Left cardiac atrium (tissue), 4 donors: ENCODE measurements around the gene DPP4. TPM values are rescaled to one million over a fixed set of nuclear protein-coding genes. Genes with fewer than 3 reads are reported as not detected.

Experiments used
- ATAC-seq, 2 donors: fragments of 200-7000 bp; cut with Tn5 transposase; one replicate each; pipeline ENCODE4 v1.9.1; 2020; ENCODE audit warnings: mild to moderate bottlenecking in 2 of 2, moderate library complexity in 2 of 2
- DNase-seq: peaks from one replicate; pipeline ENCODE4 v3.0.0-alpha.2; 2020
- intact Hi-C, 2 donors: fragments of 100-400 bp; cut with DNase I; formaldehyde crosslinking; loops; one replicate each; pipeline versions ENCODE4 v1.14.1 to v1.15.1; 2022 to 2023
- total RNA-seq, 2 donors: library from RNA; stranded (reverse); fragmentation: NEBNext Ultra II Directional; extraction: Animal tissue kit (Norgen Biotek cat#: 25700); gene quantifications; one replicate each; pipeline ENCODE4 v1.2.1, GENCODE V29; 2021
- donor health status: DM: no; HTN: yes; CAD: no.
- donor health status: DM: no; HTN: yes; CAD: no; lungs with severe emphysema.
- donor health status: DM: yes; HTN: yes; CAD: no.
- donor health status: Dilated cardiomyopathy.

DPP4 gene
- total RNA-seq, 2 donors from 2014 or later = 1.7 to 2.0 TPM

DNA sequence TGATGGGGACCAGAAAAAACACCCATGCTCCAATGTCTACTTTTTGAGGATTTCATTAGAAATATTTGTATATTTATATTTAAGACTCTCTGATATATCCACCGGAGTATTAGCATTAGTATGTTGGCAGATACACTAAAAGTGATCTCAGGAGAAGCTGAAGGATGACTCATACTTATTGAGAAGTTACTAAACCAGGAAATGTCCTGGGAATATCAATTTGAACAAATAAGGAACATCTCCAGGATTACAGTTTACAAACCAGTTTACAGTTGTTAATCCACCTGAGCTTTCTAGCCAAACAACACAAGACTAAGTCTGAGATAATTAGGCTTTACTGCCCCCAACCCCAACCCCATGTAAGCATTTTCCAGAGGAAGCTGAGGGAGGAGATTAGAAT lies 16.1 kb upstream of the DPP4 start:
- ATAC-seq = no peak
- no peak for DNase-seq
- intact Hi-C loops = no loop called here

DNA sequence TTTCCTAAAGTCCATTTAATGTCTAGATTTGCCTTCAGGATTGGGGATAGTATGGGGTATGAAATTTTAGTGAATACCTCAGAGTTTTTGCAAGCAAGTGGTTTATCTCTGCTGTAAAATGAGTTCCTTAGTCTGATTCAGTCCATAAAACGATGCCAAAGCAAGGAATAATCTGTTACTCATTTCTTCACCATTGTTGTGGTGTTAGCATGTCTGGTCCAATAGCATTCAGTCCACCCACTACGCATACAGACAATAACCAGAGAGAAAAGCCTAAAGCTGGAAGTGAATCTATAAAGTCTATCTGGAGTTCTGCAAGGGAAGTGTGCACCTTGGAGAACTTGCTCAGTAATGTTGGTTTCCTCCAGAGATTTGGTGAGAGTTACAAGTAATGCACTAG lies 12.9 kb upstream of the DPP4 start:
- ATAC-seq (no peak), DNase-seq (no peak)
- intact Hi-C loops = no loop called here

DNA sequence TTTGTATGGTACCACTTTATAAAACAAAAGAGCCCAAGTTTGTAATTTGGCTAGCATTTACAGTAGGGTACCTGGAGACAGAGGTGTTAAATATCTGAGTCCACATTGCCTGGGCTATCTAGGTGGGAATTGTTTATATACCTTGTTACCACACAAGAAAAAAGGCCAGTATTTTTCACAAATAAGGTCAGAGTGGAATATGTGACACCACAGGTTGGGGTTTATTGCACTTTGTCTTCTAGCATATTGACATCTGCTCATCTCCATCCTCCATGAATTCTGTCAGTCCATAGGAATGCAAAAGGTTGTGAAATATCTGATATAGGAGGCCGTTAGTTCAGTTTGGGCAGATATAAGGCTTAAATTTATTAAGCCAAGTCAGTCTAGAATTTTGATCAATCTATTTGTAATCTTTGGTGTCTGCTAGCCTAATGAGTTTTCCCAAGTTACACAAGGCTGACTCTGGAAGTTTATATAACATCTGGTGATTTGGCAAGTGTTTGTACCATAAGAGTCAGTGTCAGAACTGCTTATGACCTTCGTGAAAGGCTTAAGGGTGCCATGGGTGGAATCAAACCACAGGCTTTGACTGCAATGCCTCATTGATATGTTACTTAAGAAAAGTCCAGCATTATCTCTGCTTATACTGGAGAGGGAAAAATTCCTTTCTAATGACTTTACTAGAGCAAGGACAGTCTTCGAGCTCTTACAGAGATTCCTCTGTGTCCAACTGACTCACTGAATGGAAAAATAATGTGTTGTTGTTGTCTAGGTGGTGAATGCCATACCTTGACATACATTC lies 11.3 kb upstream of the DPP4 start:
- ATAC-seq = peak in 1 of 2 donors; percentile 71
- intact Hi-C loops = no loop called here
- no peak for DNase-seq

DNA sequence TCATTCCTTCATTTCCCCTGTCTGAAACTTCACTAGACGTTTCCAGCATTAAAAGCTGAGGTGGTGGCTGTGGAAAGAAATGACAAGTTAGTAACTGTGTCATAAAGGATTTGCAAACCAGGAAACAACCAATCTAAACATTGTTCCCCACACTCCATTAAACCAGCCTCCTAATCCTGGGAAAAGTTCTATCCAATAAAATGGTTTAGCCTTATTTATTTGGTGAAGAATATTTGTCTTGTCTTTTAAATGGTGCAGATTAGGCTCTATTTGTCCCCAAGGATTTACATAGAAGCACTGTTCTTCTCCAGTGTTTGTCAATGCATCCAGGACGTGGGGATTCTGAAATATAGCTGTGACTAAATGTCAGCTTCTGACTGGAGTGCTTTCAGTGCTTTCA lies 10.5 kb upstream of the DPP4 start:
- DNase-seq (no peak), ATAC-seq (no peak)
- intact Hi-C loops = no loop called here

DNA sequence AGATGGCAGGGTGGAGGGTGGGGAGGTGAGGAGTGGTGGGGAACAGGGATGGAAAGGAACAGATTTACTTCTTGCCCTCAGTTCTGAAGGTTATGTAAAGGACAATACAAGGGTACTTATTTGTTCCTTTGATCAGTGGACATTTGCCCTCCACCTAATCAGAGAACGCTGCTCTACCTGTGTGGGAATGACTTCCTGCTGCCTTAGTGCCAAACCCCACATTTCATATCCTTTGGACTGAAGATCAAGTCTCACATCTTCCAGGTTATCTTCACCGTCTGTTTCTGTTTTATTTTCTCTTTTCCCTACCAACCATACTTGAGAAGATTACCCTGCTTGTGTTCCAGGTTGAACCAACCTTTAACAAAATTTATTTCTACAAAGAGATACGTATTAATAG lies 8.7 kb upstream of the DPP4 start:
- DNase-seq (no peak), ATAC-seq (no peak)
- intact Hi-C loops = no loop called here

DNA sequence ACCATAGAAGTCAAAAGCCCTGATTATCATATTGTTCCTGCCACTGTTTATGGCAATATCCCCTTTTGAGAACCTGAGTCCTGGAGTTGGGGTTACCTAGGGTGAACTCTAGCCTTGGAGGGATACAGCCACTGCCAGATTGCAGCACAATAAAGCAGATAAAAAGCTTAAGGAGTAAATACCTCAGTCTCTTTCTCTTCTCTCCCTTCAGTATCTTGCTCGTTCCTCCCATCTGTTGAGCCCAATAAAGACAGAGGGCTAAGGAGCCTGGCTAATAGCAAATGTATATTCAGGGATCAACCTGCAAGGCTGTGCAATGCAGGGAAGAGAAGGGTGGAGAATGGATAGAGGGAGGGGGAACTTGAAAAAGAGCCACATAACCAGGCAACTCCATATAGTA lies 8.0 kb upstream of the DPP4 start:
- intact Hi-C loops = no loop called here
- DNase-seq (no peak), ATAC-seq (no peak)

DNA sequence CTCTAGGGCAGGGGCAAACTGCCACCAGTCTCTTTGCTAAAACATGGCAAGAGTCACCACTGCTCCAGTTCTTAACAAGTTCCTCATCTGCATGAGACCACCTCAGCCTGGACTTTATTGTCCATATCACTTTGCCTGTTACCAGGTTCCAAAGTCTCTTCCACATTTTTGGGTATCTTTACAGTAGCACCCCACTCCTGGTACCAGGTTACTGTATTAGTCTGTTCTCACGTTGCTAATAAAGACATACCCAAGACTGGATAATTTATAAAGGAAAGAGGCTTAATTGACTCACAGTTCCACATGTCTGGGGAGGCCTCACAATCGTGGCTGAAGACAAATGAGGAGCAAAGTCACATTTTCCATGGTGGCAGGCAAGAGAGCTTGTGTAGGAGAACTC lies 5.5 kb upstream of the DPP4 start:
- intact Hi-C loops = no loop called here
- DNase-seq = no peak
- ATAC-seq = no peak

DNA sequence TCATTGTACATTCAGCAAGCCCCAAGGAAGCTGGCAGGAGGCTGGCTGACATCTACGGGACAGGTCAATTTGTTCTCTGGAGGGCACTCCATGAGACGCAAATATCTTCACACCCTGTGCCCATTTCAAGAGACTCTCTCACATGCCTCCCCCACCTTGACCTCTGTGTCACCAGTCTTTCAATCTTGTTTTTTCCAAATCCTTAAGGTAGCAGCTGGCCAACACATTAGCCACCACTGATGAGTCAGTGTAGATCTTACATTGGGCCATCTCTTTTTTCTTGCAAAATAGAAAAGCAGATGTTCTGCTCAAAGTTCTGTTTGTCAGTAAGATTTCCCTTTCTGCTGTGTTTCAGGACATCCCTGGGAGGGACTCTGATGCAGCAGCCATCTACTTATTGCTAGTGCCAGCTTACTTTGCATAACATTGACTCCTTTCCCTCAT lies 1.7 kb upstream of the DPP4 start:
- DNase-seq (no peak), ATAC-seq (no peak)
- intact Hi-C loops = no loop called here

DNA sequence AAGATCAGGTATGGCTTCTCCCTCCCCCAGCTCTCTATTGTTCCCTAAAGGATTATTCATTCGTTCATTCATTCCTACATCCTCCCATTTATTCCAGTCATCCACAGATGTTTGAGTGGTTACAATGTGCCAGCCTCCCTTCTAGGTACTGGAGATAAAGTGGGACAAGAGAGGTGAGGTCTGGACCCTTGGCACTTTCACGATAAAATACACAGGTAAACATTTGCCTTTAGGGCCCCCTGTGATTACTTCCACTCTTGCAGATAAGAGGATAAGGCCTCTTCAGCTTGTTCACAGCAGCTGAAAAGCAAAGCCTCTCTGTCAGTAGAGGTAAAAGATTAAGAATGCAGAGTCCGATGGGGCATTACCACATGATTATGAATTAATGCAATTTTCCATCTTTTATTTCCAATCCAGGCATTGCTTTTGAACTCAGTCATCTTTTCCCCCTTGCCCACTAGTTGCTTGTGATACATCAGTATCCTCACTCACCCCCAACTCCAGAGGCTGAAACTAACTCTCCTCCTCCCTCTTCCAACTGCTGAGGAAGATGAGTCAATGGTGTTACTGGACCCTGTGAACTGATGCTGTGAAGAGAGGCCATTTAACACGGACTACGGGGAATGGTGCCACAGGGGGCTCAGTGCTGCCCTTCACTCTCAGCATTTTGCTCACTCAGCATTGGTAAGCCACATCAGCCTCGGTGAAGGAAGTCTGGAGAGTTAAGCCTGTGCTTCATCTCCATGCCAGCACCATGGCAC lies 1.1 kb upstream of the DPP4 start:
- DNase-seq = no peak
- intact Hi-C loops = no loop called here
- ATAC-seq = no peak

DNA sequence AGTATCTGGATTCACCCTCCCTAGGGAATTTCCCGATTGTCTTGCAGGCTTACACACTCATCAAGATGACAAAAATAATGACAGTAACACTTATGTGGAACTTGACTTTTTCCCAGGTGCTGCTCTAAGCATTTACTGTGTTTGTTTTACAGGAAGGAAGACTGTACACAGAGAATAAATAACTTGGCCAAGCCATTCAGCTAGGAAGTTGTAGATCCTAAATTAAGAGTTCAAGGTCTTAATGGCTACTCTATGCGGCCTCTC lies 549 bp upstream of the DPP4 start:
- ATAC-seq = no peak
- DNase-seq = no peak
- intact Hi-C loops = no loop called here

DNA sequence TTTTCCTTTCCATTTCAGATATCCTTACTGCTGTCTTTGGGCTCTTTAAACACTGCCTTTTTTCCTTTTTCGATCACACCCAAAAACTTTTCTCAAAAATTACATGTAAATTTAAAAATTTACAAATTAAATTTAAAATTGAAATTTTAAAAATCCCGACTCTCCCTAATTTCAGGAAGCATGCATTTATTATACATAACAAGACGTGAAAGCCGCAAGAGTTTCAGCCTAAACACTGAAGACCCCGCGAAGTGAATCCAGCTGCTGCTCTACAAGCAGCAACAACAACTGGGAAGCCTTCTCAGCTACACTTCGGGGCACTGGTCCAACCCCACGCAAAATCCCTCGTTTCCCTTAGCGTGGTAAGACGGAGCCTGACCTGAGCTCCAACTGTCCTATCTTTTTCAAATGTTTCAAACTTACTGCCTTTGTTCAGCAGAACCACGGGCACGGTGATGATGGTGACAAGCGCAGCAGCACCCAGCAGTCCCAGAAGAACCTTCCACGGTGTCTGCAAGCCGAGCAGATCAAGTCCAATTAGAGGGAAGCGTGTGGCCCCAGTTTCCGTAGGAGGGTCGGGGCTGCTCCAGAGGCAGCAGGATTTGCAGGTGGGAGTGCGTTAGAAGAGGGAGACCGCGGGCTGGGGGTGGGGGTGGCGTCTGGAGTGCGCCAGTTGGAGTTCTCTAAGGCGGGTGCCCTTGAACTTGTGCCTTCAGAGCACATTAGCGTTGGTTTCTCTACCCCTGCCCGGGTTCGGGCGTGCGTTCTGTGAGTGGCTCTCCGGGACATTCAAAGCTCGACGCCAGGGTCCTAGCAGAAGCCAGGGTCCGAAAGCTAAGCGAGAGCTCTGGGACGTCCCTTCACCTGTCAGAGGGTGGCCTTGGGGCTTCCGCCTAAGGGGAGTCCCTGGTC lies 783 bp downstream of the DPP4 start:
- ATAC-seq = peak; percentile 36 to 41
- DNase-seq = no peak
- intact Hi-C loops = no loop called here

DNA sequence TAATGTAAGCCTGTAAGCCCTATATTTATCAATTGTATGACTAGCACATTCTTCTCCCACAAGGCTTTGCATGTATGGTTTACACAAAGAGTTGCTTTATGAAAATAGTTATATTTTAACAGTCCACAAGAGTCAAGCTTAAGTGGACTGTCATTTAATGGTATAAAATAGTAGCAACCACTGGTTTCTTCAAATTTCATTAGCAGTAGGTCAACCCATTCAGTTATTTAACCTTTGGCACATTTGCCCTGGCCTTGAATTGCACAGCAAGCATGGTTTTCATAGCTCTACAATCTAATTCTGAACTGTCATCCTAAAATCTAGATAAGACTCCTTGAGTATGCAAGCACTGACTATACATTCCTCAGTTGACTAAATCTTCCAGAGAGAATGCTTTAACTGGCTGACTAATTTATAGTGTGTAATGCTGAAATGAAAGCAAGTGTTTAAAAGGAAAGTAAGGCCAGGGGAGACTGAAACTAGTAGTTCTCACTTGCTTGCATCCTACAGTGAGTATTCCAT lies 1.8 kb downstream of the DPP4 start:
- intact Hi-C loops = no loop called here
- ATAC-seq (peak in 1 of 2 donors; percentile 50), DNase-seq (no peak)

DNA sequence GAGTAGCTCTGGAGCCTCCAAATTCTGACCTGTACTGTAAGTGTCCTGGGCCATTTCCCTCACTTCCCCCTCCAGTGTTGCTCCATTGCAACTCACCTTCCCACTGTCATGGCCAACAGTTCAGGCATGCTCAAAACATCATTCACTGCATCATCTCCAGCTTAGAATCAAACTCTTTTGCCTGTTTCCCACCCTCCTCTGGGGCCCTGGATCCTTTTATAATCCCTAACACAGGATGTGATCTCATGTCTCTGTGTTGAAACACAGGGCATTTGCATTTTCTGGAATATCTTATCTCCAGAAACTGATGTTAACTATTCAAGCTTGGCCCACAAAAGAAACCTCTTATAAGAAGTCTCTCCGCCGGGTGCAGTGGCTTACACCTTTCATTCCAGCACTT lies 3.0 kb downstream of the DPP4 start:
- no peak for DNase-seq
- no peak for ATAC-seq
- intact Hi-C loops = no loop called here

DNA sequence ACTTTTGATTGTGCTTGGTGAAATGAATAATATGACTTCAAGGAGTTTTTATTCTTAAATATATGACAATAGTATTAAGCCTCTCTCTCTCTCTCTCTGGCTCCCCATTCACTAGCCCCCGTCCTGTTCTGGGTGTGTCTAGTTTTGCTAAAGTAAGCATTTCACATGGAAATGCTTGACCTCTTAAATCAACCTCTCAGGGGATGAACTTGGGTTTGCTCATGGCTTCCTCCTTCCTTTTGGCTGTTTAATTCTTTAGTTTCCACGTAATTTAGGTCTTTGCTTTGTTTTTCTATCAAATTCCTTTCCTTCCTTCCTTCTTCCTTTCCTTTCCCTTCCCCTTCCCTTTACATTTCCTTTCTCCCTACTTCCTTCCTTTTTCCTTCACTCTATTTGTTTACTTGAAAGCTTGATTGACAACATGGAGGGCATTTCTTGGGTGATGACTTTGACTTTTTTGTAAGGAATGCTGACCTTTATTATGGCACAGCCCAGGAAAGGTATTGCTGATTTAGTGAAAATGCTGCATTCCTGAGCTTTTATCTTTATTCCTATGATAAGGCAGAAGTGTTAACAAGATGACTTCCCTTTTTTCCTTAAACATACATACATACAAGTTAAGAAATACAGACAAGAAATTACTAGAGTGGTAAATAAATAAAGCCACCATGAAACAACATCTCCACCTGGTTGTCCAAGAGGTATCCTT lies 3.6 kb downstream of the DPP4 start:
- ATAC-seq (no peak), DNase-seq (no peak)
- intact Hi-C loops = no loop called here

DNA sequence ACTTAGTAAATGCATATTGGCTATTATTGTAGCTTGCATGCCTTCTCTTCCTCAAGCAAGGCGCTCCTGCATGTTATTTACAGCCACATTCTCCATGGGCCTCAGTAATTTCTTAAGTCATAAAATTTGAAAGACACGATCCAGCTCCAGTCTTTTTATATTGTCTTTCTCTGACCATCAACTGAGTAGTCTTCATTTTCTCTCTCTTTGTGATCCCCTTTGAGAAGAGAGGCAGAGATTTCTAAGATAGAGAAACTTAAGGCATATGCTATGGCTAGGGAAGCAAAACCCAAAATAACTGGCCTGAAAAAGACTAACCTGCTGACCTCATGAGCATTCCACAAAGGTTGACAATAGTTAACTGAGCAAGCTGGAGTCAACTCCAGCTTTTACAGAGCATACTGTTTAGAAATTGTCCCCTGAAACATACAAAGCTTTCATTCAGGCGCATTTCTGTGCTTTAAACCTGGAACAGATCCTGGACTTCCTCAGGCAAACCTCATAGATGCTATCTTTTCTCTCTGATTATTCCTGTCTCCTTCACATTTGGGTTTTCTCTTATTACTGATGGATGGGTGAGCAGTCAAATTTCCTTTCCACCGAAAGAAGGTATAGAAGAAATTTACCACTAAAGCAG lies 4.6 kb downstream of the DPP4 start:
- ATAC-seq (no peak), DNase-seq (no peak)
- intact Hi-C loops = no loop called here

DNA sequence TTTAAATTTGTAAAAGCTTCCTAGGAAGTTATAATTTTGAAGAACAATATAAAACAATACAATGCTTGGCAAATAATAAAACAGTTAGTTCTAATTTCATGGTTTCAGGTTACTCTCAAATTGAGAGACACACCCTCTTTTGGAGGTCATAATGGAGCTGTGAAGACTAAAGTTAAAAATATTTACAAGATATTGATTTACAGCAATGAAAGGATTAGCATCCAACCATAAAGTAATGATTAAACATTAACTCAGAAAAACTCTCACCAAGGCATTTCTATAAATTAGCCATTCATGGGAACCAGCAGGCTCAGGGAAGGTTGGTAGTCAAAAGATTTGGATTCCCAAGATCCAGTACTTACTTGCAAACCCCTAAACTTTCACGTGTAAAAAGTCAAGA lies 6.4 kb downstream of the DPP4 start:
- DNase-seq = no peak
- intact Hi-C loops = no loop called here
- ATAC-seq = no peak

DNA sequence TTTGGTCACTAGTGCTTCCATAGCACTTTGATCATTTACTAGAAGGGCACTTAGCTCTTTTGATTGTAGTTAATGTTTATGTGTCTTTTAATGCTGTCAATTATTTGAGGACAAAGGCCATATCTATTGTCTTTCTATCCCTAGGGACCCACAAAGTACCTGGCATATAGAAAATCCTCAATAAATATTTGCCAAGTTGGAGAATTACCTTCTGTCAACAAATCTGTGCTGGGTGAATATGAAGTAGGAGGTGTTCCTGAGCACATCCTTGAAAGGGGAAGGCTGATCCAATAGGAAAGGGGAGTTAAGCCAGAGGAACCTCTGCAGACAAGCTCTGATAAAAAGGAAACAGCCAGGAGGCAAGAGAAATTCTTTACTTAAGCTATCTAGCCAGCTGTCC lies 8.2 kb downstream of the DPP4 start:
- intact Hi-C loops = no loop called here
- no peak for ATAC-seq
- DNase-seq = no peak

DNA sequence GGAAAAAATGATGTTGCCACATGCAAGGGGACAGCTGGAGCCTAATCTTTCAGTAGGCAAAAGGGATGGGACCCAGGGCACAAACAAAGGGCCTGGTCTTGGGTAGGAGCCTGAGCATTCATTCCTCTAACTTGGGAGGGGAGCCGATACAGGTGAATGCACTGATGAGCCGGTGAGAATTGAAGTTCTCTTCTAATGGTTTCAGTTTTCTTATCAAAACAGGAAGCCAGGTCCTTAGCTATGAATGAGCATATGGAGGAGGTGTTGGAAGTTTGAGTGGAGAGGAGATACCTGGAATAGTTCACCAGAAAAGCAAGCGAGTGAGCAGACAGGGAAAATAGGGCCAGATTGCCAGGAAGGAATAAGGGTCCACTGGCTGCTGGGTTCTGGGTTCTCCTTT lies 10.1 kb downstream of the DPP4 start:
- no peak for DNase-seq
- ATAC-seq = no peak
- intact Hi-C loops = no loop called here

DNA sequence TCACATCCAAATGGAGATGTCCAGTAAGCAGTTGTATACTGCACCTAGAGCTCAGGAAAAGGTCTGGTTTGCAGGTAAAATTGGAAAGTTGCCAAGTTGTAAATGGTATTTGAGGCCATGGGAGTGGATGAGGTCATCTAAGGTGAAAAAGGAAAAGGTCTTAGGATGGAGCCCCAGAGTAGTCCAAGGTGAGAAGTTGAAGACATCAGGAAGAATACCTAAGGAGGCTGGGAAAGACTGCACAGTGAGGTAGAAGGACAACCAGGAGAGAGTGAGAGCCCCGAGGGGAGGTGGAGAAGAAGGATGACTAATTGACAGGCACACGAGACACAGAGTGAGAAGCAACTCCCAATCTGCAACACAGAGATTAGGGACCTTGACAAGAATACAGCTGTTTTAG lies 10.7 kb downstream of the DPP4 start:
- DNase-seq (no peak), ATAC-seq (peak in 1 of 2 donors; percentile 35)
- intact Hi-C loops = no loop called here
